ENCODE measurements around the gene GALNT16. TPM values are rescaled to one million over a fixed set of nuclear protein-coding genes. Genes with fewer than 3 reads are reported as not detected.

The GALNT16 gene
- total RNA-seq, 1 donor from 2014 or later, result 3.1 TPM

DNA sequence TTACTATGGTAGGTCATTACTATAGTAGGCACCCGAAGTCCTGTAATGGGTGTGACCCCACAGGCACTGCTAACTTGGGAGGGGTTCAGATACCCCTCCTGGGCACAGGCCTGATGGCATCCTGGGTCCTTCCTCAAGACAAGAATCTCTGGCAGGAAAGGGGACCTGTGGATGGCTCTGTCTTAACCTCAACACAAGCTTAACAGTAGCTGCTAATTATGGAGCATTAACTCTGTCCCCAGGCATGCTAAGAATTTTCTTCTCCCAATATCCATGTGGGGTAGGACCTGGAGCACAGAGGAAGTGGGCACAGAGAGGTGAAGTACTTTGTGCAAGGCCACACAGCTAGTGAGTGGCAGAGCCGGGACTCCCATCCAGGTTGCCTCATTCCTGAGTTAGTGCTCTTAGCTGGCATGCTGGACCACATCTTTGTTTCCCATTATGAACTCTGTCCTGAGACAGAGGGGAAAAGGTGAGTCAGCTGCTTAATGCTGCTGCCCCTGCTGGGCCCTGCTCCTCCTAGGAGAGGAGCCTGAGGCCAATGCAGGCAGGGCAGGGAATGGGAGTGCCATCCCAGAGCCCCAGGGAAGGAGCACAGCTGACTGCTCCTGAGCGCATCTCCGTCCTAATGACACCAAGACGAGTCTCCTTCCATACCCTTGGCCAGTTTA is 32.1 kb downstream of the GALNT16 start:
- H3K4me1 Mint-ChIP-seq (ENCODE audit: unreplicated experiment), result peaks cover 13% of the 10 kb centered on the region
- no peak overlapping the region for H3K27ac Mint-ChIP-seq (ENCODE audit: unreplicated experiment)
- H3K36me3 Mint-ChIP-seq (ENCODE audit: unreplicated experiment), result no peaks in the 10 kb centered on the region
- no peak overlapping the region for H3K4me3 Mint-ChIP-seq (ENCODE audit: unreplicated experiment)
- no peaks in the 10 kb centered on the region for H3K9me3 Mint-ChIP-seq (ENCODE audit: unreplicated experiment)
- no peak for DNase-seq (ENCODE audit: extremely low spot score, unreplicated experiment)
- TF ChIP-seq, protein P1, sequence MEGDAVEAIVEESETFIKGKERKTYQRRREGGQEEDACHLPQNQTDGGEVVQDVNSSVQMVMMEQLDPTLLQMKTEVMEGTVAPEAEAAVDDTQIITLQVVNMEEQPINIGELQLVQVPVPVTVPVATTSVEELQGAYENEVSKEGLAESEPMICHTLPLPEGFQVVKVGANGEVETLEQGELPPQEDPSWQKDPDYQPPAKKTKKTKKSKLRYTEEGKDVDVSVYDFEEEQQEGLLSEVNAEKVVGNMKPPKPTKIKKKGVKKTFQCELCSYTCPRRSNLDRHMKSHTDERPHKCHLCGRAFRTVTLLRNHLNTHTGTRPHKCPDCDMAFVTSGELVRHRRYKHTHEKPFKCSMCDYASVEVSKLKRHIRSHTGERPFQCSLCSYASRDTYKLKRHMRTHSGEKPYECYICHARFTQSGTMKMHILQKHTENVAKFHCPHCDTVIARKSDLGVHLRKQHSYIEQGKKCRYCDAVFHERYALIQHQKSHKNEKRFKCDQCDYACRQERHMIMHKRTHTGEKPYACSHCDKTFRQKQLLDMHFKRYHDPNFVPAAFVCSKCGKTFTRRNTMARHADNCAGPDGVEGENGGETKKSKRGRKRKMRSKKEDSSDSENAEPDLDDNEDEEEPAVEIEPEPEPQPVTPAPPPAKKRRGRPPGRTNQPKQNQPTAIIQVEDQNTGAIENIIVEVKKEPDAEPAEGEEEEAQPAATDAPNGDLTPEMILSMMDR (IDR thresholded peaks at IDR 0.05), result no peak
- no peaks in the 10 kb centered on the region for H3K27me3 Mint-ChIP-seq (ENCODE audit: unreplicated experiment)

DNA sequence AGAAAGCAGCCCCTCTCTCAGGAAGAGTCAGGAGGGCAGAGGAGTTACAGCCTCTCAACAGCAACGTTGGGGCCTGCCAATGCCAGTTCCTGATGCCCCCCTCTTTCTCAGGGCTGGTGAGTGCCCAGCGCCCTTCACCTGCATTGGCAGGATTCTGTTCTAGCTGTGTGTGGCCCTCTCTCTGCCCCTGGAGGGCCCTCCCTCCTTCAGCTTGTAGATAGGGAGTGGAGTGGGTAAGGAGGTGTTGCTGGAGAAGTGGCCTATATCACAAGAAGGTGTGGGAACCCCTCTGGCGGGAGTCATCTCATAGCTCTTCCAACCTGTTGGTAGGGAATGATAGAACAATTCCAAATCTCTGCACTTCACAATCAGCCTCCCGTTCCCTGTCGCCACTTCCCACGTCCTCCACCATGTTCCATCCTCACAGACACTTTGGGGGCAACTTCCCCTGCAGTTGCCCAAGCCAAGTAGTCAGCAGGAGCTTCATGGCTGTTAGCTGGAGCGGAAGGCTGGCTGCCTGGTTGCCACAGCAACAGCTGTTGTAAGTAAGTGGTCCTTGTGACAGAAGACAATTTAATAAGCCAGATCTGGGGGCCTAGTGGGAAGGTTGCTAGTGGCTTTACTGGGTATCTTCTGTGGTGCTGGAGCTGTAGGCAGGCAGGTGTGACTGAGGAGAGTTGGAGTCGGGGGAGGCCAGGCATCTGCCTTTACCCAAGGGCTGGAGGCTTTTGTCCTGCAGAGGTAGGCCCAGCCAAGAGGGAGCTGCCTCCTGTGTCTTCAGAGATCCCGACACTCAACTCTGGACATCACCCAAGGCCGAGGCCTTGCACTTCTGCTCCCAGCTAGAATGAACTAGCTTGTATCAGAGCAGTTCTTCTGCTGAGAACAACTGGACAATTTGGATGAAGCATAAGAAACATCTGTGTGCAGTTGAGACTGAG is 38.4 kb downstream of the GALNT16 start:
- DNase-seq (ENCODE audit: extremely low spot score, unreplicated experiment), result no peak
- Mint-ChIP-seq H3K27me3 (ENCODE audit: unreplicated experiment) (peaks cover 11% of the 10 kb centered on the region), H3K4me1 (ENCODE audit: unreplicated experiment) (peaks cover 3% of the 10 kb centered on the region), H3K27ac (ENCODE audit: unreplicated experiment) (no peak overlapping the region), H3K4me3 (ENCODE audit: unreplicated experiment) (no peak overlapping the region), H3K36me3 (ENCODE audit: unreplicated experiment) (no peaks in the 10 kb centered on the region), H3K9me3 (ENCODE audit: unreplicated experiment) (no peaks in the 10 kb centered on the region)
- TF ChIP-seq, protein P1 (IDR thresholded peaks at IDR 0.05), result no peak

DNA sequence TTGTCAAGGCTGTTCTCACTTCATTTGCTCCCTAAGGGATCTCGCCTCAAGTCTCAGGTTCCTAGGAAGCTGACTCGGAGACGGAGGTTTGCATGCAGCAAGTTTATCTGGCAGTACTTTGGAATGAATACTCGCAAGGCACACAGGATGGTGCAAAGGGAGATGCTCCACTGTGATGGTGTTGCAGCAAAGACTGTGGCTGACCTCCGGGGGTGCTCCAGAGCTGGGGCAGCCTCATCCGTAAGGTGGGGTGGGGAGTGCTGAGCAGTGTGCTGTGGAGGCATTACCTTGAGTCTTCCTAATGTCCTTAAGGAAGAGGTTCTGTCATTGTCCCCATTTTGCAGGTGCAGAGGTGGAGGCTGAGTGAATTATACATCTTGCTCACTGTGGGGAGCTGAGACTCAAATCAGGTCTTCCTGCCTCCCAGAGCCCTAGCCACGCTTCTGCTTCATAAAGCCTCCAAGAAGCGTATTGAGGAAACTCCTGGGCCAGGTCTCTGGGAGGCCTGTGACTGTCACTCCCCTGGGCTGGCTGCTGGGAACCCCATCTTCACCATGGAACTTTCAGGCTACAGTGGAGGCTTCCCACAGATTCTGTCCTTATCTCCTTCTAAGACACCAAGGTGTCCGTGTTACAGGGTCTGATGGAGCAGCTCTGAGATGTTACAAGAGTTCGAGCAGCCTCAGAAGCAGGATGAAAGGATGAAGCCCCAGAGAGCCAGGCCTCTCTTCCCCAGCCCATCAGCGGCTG is 39.5 kb downstream of the GALNT16 start:
- TF ChIP-seq, protein P1 (IDR thresholded peaks at IDR 0.05), result peak; percentile 19
- Mint-ChIP-seq H3K4me3 (ENCODE audit: unreplicated experiment) (no peak overlapping the region), H3K36me3 (ENCODE audit: unreplicated experiment) (no peaks in the 10 kb centered on the region), H3K9me3 (ENCODE audit: unreplicated experiment) (no peaks in the 10 kb centered on the region), H3K27ac (ENCODE audit: unreplicated experiment) (no peak overlapping the region), H3K4me1 (ENCODE audit: unreplicated experiment) (peaks cover 3% of the 10 kb centered on the region), H3K27me3 (ENCODE audit: unreplicated experiment) (peaks cover 17% of the 10 kb centered on the region)
- DNase-seq (ENCODE audit: extremely low spot score, unreplicated experiment), result no peak

DNA sequence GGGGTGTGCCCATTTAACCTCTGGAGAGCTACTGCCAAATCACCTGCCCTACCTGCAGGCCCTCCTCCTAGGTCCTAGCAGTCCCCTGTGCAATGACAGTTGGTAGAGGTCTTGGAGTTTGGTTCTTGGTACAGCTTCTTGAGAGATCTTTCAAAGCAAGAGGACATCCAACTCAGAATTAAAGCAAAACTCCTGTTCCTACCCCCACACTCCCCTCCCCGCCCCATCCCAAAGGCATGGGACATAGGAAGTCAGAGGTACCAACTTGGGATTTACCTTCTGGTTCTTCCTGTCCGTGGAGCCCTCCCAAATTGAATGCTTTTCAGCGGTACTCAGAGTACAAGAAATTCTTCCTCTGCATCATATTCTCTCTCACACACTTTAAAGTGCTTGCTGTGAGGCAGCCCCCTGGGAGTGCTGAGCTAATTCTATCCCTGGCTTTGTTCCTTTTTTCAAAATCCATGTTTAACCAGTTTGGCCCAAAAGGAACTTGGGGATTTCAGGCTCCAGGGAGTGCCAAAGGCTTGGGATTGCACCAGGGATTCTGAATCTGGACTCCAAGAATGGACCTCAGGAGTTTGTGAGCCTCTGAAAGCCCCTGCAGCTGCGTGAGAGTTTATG is 40.8 kb downstream of the GALNT16 start:
- Mint-ChIP-seq H3K4me3 (ENCODE audit: unreplicated experiment) (no peak overlapping the region), H3K27ac (ENCODE audit: unreplicated experiment) (no peak overlapping the region)

More for the DNA sequence above, 40.8 kb downstream of the GALNT16 start:
- H3K9me3 Mint-ChIP-seq (ENCODE audit: unreplicated experiment), result no peaks in the 10 kb centered on the region
- no peaks in the 10 kb centered on the region for H3K36me3 Mint-ChIP-seq (ENCODE audit: unreplicated experiment)
- peaks cover 28% of the 10 kb centered on the region for H3K27me3 Mint-ChIP-seq (ENCODE audit: unreplicated experiment)
- TF ChIP-seq, protein P1 (IDR thresholded peaks at IDR 0.05), result no peak
- H3K4me1 Mint-ChIP-seq (ENCODE audit: unreplicated experiment), result peaks cover 3% of the 10 kb centered on the region
- no peak for DNase-seq (ENCODE audit: extremely low spot score, unreplicated experiment)

Data from osteocyte (in vitro differentiated cells).